Natural killer cell (primary cell): ENCODE results near the gene ACTA1. TPM values are rescaled to one million over a fixed set of nuclear protein-coding genes. Genes with fewer than 3 reads are reported as not detected.

Experiments used
- ATAC-seq, 3 donors: fragments of 150-1000 bp in 2 of 3; fragments of 200-7000 bp in 1 of 3; cut with Tn5 transposase; 1 replicate in 1 of 3; 2 replicates in 2 of 3; pipeline ENCODE4 v1.10.0; 2021; ENCODE audit warnings: mild to moderate bottlenecking in 2 of 3, moderate library complexity in 2 of 3
- DNase-seq, 2 donors: peaks; one replicate each; pipeline versions ENCODE4 v3.0.0 to v3.0.0-alpha.2; 2013 to 2021; ENCODE audit warnings: mixed read lengths in 1 of 2
- H3K27ac ChIP-seq: one replicate; pipeline ENCODE4 v1.5.1; 2013; ENCODE audit warnings: mild to moderate bottlenecking, low read length
- H3K27me3 ChIP-seq: one replicate; pipeline ENCODE4 v1.6.1; 2013; ENCODE audit warnings: low read length; ENCODE audit not compliant: control insufficient read depth, insufficient read depth
- H3K36me3 ChIP-seq: one replicate; pipeline ENCODE4 v1.6.1; 2013; ENCODE audit warnings: low read length; ENCODE audit not compliant: control insufficient read depth, insufficient read depth
- H3K4me1 ChIP-seq: one replicate; pipeline ENCODE4 v1.6.1; 2013; ENCODE audit warnings: low read length; ENCODE audit not compliant: control insufficient read depth, insufficient read depth
- H3K4me3 ChIP-seq: one replicate; pipeline ENCODE4 v1.5.1; 2013; ENCODE audit warnings: low read length
- H3K9me3 ChIP-seq: one replicate; pipeline ENCODE4 v1.6.1; 2013; ENCODE audit warnings: low read length; ENCODE audit not compliant: control insufficient read depth, insufficient read depth
- H3K27ac Mint-ChIP-seq, 2 donors: one replicate each; pipeline ENCODE4 v1.8.0; 2022; ENCODE audit warnings: mild to moderate bottlenecking in 2 of 2, mixed read lengths in 2 of 2, moderate library complexity in 1 of 2
- H3K27me3 Mint-ChIP-seq, 2 donors: one replicate each; pipeline ENCODE4 v1.8.0; 2022; ENCODE audit warnings: low read depth in 2 of 2, mixed read lengths in 2 of 2
- H3K36me3 Mint-ChIP-seq: one replicate; pipeline ENCODE4 v1.8.0; 2022; ENCODE audit warnings: mixed read lengths
- H3K4me1 Mint-ChIP-seq, 2 donors: one replicate each; pipeline ENCODE4 v1.8.0; 2022; ENCODE audit warnings: mixed read lengths in 2 of 2
- H3K4me3 Mint-ChIP-seq: one replicate; pipeline ENCODE4 v1.8.0; 2022; ENCODE audit warnings: mild to moderate bottlenecking, moderate library complexity, mixed read lengths
- H3K9me3 Mint-ChIP-seq, 2 donors: one replicate each; pipeline ENCODE4 v1.8.0; 2022; ENCODE audit warnings: mixed read lengths in 2 of 2
- WGBS: methylation state at CpG from one replicate; pipeline ENCODE4 v1.1.7; 2013; ENCODE audit warnings: missing lambda C conversion rate; ENCODE audit not compliant: insufficient coverage; 5-methylcytosine and 5-hydroxymethylcytosine counted together
- intact Hi-C: fragments of 100-400 bp; cut with micrococcal nuclease; formaldehyde crosslinking; loops from one replicate; pipeline ENCODE4 v1.14.2; 2022
- total RNA-seq, 4 donors: library from RNA; stranded (reverse); fragments of 120-200 nt in 1 of 4; gene quantifications; one replicate each; pipeline versions ENCODE4 v1.2.3 to v1.2.4, GENCODE V29; 2013 to 2022
- TF ChIP-seq, protein P1 (sequence below): fragments of 200-600 bp; IDR thresholded peaks from one replicate; pipeline ENCODE4 v1.8.0; 2022; ENCODE audit warnings: antibody characterized with exemption

Gene ACTA1
- total RNA-seq, 3 donors from 2014 or later (not counting 1 experiment from before 2014, with no cell fraction given) = 0.25 to 0.40 TPM; not detected in 1

DNA sequence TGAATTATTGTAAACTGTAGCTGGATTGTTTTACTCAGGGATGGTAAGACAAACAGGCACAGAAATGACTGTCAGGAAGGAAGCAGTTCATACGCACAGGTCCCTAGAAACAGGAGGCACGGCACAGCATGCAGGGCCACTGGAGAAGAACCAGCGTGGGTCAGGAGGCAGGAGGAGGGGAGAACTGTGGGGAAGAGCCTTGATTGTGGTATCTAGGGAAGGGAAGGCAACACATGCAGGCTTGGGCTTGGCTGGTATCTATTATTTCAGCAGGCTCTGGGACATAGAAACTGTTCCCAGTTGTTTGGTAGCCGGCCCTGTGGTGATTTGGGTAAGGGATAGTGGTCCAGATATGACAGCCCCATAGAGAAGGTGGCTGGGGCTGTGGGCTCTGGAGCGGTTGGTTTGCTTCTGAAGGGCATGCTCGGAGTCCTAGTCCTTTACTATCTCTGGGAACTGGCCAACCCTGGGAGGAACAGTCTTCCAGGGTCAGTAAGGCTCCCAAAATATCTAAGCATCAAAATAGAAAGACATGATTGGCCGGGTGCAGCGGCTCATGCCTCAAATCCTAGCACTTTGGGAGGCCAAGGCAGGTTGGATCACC, 47.9 kb downstream of the ACTA1 start:
- WGBS = 65% methylated on average over 8 of the region's 8 CpGs
- H3K36me3 Mint-ChIP-seq = no peaks in the 10 kb centered on the region
- ATAC-seq (no peak), DNase-seq (no peak)
- no peak overlapping the region for H3K27ac ChIP-seq
- intact Hi-C loops = no loop called here
- TF ChIP-seq, protein P1, sequence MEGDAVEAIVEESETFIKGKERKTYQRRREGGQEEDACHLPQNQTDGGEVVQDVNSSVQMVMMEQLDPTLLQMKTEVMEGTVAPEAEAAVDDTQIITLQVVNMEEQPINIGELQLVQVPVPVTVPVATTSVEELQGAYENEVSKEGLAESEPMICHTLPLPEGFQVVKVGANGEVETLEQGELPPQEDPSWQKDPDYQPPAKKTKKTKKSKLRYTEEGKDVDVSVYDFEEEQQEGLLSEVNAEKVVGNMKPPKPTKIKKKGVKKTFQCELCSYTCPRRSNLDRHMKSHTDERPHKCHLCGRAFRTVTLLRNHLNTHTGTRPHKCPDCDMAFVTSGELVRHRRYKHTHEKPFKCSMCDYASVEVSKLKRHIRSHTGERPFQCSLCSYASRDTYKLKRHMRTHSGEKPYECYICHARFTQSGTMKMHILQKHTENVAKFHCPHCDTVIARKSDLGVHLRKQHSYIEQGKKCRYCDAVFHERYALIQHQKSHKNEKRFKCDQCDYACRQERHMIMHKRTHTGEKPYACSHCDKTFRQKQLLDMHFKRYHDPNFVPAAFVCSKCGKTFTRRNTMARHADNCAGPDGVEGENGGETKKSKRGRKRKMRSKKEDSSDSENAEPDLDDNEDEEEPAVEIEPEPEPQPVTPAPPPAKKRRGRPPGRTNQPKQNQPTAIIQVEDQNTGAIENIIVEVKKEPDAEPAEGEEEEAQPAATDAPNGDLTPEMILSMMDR = no peak
- H3K27me3 Mint-ChIP-seq = peaks cover 11 to 21% of the 10 kb centered on the region in 2 donors
- H3K4me3 ChIP-seq = no peak overlapping the region
- H3K36me3 ChIP-seq = no peaks in the 10 kb centered on the region
- H3K9me3 Mint-ChIP-seq = no peaks in the 10 kb centered on the region
- no peaks in the 10 kb centered on the region for H3K4me1 ChIP-seq
- no peaks in the 10 kb centered on the region for H3K9me3 ChIP-seq
- H3K27ac Mint-ChIP-seq = no peak overlapping the region
- H3K4me1 Mint-ChIP-seq = no peaks in the 10 kb centered on the region
- no peaks in the 10 kb centered on the region for H3K27me3 ChIP-seq
- no peak overlapping the region for H3K4me3 Mint-ChIP-seq

GRCh38 chr1:229384822-229385221, 49.1 kb downstream of the ACTA1 start:
- H3K27me3 ChIP-seq = no peaks in the 10 kb centered on the region
- Mint-ChIP-seq H3K27me3 (peaks cover 10 to 17% of the 10 kb centered on the region in 2 donors), H3K4me3 (no peak overlapping the region), H3K36me3 (no peaks in the 10 kb centered on the region), H3K27ac (no peak overlapping the region), H3K9me3 (no peaks in the 10 kb centered on the region), H3K4me1 (no peaks in the 10 kb centered on the region)
- intact Hi-C loops = no loop called here
- no peaks in the 10 kb centered on the region for H3K9me3 ChIP-seq
- H3K4me1 ChIP-seq = no peaks in the 10 kb centered on the region
- H3K27ac ChIP-seq = no peak overlapping the region
- no peak for DNase-seq
- ATAC-seq = no peak
- WGBS = 93% methylated on average over 6 of the region's 7 CpGs
- no peaks in the 10 kb centered on the region for H3K36me3 ChIP-seq
- TF ChIP-seq, protein P1 = no peak
- H3K4me3 ChIP-seq = no peak overlapping the region

DNA sequence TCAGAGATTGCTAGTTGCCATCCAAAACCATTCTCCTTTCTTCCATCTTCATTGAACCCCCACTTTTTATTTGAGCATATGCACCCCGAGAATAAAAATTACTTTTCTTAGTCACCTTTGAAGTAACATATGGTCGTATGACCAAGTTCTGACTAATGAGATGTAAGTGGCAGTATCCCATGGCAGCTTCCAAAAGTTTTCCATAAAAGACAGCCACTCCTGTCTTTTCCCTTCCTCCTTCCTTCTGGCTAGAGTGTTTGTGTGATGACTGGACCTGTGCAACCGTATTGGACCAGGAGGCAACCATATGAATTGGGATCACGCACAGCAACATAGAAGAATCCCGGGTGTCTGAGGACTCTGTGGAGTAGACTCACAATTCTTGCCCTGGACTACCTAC, 49.9 kb downstream of the ACTA1 start:
- Histone ChIP-seq H3K27me3 (no peaks in the 10 kb centered on the region), H3K4me1 (no peaks in the 10 kb centered on the region), H3K4me3 (no peak overlapping the region), H3K27ac (no peak overlapping the region), H3K36me3 (no peaks in the 10 kb centered on the region), H3K9me3 (no peaks in the 10 kb centered on the region)
- Mint-ChIP-seq H3K4me3 (no peak overlapping the region), H3K4me1 (no peaks in the 10 kb centered on the region), H3K27ac (no peak overlapping the region), H3K36me3 (no peaks in the 10 kb centered on the region), H3K9me3 (no peaks in the 10 kb centered on the region), H3K27me3 (peaks cover 6 to 9% of the 10 kb centered on the region in 2 donors)
- intact Hi-C loops = no loop called here
- TF ChIP-seq, protein P1 = no peak
- 83% methylated on average over 5 of the region's 5 CpGs for WGBS
- DNase-seq (no peak), ATAC-seq (no peak)

- Histone ChIP-seq H3K9me3 (no peaks in the 10 kb centered on the region), H3K27ac (no peak overlapping the region), H3K4me3 (no peak overlapping the region), H3K36me3 (no peaks in the 10 kb centered on the region), H3K4me1 (no peaks in the 10 kb centered on the region), H3K27me3 (no peaks in the 10 kb centered on the region)
- Mint-ChIP-seq H3K9me3 (no peaks in the 10 kb centered on the region), H3K36me3 (no peaks in the 10 kb centered on the region), H3K27me3 (peaks cover 6 to 9% of the 10 kb centered on the region in 2 donors), H3K4me1 (no peaks in the 10 kb centered on the region), H3K27ac (no peak overlapping the region), H3K4me3 (no peak overlapping the region)
- DNase-seq (no peak), ATAC-seq (no peak)
- WGBS = 98% methylated on average over 3 of the region's 3 CpGs
- TF ChIP-seq, protein P1 = no peak
- intact Hi-C loops = no loop called here
Observed at GRCh38 chr1:229383188-229383587, 50.7 kb downstream of the ACTA1 start.
